HTERT RPE-1 (cell line): ENCODE measurements around the gene GHSR.
"Not testable (repeated sequence)": the region's sequence is repeated elsewhere in the genome, so short reads cannot be mapped to it uniquely, and the experiment has no call there.

Experiments
- in situ Hi-C: fragments of 300-500 bp; cut with MboI; formaldehyde crosslinking; loops from 4 replicates; pipeline ENCODE4 v1.14.3; 2020; ENCODE audit warnings: low sequenced_read_pairs

The GHSR gene, protein sequence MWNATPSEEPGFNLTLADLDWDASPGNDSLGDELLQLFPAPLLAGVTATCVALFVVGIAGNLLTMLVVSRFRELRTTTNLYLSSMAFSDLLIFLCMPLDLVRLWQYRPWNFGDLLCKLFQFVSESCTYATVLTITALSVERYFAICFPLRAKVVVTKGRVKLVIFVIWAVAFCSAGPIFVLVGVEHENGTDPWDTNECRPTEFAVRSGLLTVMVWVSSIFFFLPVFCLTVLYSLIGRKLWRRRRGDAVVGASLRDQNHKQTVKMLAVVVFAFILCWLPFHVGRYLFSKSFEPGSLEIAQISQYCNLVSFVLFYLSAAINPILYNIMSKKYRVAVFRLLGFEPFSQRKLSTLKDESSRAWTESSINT

DNA sequence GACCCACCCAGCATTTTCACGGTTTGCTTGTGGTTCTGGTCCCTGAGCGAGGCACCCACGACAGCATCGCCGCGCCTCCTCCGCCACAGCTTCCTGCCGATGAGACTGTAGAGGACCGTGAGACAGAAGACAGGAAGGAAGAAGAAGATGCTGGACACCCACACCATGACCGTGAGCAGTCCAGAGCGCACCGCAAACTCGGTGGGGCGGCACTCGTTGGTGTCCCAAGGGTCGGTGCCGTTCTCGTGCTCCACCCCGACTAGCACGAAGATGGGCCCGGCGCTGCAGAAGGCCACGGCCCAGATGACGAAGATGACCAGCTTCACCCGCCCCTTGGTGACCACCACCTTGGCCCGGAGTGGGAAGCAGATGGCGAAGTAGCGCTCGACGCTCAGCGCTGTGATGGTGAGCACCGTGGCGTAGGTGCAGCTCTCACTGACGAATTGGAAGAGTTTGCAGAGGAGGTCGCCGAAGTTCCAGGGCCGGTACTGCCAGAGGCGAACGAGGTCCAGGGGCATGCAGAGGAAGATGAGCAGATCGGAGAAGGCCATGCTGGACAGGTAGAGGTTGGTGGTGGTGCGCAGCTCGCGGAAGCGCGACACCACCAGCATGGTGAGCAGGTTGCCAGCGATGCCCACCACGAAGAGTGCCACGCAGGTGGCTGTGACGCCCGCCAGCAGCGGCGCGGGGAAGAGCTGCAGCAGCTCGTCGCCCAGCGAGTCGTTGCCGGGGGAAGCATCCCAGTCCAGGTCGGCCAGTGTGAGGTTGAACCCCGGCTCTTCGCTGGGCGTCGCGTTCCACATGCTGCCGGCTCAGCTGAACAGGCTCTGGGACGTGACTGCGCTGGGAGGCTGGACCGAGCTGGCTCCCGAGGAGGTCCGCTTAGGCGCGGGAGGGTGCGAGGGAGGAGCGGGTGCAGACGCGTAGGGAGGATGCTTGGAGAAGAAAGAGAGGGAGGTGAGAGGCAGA is at the start of gene GHSR:
TSS of gene GHSR (minus strand) at position 846 of the 969 bp plus-strand sequence. CDS start at position 803, 43 bp downstream.
- in situ Hi-C loops = no loop called here

DNA sequence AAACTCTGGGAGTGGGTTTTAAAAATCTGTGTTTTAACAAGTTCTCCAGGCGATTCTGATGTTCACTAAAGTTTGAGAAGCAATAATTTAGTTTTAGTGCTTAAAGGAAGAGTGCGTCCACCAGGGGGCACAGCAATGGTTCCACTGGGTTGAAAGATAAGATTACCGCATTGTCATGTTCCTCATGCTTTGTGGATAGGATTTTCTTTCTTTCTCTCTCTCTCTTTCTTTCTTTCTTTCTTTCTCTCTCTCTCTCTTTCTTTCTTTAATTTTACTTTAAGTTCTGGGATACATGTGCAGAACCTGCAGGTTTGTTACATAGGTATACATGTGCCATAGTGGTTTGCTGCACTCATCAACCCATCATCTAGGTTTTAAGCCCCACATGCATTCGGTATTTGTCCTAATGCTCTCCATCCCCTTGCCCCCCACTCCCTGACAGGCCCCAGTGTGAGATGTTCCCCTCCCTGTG is 42.0 kb upstream of the GHSR start:
- in situ Hi-C loops = not testable (repeated sequence)

DNA sequence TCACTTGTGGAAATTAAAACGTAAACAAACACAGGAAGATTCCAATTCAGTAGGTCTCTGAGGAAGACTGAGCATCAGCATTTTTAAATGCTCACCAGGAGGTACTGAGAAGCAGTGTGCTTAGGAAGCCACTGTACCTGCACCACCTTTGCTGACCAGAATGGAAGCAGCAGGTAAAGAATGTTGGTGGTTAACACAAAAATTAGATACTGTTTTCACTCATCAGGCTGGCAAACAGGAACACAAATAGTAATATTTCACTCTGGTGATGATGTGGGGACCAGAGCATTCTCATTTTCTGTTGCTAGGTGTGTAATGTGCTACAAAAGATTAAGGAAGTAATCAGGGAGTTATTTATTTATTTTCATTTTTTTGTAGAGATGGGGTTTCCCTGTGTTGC is 29.9 kb upstream of the GHSR start:
- in situ Hi-C loops = no loop called here

DNA sequence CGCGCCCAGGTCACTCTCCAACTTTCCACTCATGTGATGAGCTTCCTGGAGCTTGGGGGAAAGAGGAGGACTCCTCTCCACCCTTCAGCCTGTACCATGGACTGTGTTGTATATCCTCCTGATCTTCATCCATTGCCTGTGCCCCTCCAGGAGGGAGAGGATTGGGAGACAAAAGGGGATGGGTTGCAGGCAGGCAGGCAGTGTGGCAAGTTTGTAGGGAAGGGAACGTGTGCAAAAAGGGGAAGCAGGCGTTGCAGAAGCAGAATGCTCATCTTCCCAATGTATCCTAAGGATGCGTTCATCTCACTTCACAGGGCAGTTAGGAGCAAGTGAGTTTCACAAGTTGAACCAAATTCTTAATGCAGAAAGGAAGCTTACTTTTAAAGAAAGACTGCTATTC is 28.1 kb upstream of the GHSR start:
- in situ Hi-C loops = no loop called here

DNA sequence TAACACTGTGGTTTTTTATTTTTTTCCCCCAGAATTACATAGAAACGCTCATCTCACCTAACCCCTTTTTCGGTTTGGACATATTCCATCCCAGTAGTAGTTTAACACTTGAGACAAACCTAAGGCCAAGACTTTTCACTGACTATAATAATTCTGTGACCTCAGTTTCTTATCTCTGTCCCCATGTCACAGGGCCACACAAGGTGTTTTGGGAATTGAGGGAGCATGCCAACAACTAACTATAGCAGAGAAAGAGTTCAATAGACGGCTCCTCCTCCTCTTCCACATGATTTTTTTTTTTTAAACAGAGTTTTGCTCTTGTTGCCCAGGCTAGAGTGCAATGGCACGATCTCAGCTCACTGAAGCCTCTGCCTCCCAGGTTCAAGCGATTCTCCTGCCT is 27.4 kb upstream of the GHSR start:
- in situ Hi-C loops = no loop called here

DNA sequence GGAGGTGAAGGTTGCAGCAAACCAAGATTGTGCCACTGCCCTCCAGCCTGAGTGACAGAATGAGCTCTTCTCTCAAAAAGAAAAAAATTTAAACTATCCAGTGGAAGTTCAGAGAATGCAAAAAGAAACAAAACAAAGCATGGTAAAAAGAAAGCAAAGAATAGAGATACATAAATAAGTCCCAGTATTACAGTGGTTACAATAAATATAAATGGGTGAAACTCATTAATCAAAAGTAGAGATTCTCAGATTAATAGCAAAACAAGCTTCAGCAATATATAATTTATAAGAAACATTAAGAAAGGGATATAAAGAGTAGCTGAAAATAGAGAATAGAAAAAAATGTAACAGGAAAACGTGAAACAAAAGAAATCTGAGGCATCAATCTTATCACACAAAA is 23.6 kb upstream of the GHSR start:
- in situ Hi-C loops = no loop called here

DNA sequence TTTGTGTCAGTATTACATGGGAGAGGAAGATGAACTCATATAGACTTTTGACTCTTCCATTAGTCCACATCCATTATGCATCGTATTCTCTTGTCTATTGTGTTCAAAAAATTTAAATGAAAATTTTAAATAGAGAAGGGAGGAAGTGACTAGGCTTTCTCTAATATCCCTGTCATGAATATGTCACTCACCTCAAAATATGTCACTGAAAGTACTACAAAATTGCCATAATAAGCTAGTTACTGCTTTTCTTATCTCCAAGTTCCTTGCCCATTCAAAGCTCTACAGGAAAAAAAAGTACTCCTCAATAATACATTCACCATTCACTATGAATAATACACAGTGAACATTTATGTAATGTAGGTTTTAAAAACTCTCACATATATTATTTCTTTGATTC is 22.3 kb upstream of the GHSR start:
- in situ Hi-C loops = no loop called here

DNA sequence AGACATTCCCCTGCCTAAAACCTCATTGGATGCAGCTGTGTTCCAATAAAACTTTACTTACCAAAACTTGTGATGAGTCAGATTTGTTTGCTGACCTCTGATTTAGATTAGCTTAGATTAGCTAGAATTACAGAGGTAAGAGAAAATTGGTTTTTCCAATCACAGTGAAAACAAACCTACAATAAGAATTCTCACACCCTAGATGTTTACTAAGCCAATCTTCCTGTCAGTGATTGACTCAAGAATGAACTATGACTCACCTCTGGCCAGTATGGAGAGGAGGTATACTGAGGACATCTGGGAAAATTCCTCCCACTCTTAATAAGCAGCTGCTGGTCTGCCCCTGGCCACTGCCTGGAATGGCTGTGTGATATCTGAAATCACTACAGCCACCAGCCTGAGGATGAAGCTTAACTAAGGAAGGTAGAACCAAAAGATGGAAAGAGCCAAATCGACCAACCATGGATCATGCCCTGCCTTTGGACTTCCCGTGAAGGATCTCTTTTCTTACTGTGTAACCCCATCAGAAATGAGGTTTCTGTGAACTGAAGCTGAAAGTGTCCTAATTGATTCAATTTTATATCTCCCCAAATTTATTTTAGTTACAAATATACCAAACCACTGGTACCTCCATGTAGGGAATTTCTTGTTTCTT is 19.0 kb upstream of the GHSR start:
- in situ Hi-C loops = no loop called here

DNA sequence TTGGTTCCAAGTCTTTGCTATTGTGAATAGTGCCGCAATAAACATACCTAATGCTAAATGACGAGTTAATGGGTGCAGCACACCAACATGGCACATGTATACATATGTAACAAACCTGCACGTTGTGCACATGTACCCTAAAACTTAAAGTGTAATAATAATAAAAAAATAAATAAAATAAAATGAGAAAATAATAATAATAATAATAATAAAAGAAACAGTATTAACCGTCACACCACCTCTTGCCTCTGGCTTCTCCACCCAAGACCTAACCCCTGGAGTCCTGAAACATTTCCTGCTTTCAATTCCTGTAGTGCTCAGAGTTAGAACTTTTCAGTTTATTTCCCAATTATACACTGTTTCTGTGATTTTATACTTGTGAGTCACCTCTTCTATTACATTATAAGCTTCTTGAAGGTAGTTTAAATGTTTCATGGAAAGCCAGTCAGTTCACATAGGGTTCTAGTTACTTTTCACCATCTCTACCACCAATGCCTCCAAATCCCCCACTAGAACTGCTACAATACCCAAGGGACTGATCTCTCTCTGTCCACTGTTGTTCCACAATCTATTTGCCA is 18.4 kb upstream of the GHSR start:
- in situ Hi-C loops = no loop called here

DNA sequence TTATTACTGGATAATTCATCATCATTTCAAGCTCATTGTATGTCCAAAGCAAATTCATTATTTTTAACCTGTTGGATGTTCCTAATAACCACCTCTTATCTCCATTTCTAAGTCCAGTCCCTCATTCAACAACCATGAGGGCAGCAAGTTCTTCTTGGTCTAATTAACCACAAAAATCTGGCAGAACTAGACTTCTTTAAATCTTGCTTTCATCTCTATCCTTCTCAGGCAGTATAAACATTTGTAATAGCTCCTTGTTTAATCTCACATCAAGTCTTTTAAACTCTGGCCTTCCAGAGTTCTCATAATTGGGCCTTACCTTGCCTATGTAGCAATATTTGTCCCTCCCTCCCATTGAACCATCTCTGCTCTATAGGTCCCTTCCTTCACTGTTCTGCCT is 17.0 kb upstream of the GHSR start:
- in situ Hi-C loops = no loop called here

DNA sequence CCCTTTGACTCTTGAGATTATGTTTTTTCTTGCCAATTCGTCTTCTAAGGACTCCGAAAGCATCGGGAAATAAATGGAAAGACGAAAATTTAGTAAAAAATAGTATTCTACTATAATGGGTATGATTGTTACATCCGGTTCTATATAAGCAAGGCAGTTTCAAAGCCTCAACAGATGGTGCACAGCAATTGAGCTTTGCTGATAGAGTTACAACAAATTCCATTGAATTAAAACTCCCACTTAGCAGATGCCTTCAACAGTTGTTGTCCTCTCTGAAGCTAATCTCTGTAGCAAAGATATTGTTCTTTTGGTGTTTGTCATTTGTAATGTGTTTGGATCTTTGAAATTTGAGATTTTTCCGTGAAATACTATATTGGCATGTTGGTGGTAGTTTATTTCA is 16.1 kb upstream of the GHSR start:
- in situ Hi-C loops = no loop called here

DNA sequence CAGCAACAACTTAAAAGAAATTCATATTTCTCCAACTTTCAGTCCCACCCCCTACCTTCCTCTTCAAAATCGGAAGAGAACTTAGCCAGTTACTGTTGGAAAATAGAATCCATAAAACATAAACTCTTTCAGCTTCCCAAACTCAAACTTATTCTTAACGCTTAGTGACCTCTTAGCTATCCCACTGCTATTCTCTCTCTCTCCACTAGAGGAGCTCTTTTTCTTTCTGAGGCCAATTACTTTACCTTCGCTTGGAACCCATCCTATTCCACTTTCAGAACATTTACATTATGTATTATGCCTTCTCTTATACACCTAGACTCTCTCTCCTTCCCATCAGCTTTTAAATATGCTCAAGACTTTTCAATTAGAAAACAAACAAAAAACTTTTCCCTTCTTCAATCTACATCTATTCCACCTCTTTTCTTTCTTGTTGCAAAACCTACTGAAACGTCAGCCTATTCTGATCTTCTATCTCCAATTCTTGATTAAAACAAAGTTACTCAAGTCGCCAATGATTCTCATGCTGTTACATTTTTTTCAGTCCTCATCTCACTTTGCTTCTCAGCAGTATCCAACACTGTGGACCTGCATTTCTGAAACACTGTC is 13.4 kb upstream of the GHSR start:
- in situ Hi-C loops = no loop called here

DNA sequence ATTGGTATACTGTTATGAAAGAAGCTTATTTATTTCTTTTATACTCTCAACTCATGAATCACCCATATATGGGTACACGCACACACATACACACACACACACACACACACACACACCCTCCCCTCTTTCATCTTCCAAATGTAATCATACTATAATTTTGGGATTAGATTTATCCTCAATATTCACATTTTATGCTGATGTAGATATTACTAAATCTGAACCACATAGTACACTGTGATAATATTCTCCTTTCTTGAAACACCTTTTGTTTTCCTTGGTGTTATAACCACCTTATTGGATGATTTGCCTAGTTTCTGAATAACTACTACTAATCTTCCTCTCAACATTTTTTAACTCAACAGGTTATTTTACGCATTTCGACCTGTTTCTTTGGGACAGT is 8.1 kb upstream of the GHSR start:
- in situ Hi-C loops = no loop called here

DNA sequence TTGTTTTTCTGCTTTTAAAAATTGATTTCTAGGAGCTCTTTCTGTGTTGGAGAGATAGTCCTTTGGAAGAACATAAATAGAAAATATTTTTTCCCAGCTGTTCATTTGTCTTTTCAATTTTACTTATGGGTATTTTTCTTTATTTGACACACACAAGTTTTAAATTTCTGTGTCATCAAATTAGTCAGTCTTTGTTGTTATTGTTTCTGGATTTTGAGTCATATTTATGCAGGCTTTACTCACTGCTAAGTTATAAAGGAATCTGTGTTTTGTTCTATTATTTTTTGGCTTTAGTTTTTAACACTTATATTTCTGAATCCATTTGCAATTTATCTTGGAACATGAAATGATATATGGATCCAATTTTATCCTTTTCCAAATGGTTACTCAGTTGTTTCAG is 5.9 kb upstream of the GHSR start:
- in situ Hi-C loops = no loop called here

DNA sequence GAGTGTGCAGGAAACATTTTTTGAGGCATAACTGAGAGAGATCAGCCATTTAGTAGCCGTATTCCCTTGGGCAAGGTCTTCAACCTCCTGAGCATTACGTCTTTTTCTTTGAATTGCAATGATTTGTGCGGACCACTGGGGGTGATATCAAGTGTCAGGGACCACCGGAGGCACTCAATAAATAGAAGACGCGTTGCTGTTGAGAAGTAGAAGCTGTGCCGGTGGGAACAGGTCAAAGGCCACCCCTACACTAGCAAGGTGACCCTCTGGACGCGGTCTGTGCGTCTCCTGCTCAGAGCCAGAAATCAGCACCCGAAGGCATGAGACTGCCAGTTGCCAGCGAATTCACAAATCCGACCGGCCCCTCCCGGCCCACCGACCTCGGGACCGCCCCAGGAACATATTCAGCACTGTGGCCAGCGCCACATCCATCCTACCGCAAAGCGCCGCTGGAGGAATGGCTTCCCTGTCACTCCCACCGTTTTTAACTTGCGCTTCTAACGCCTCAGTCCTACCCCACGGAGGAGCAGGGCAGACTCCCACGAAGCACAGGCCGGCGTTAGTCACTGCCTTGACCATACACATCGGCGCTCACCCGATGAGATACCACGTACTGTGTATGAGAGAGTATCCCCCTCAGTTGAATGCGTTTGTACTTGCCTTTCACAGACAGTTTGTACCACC is 1.4 kb upstream of the GHSR start:
- in situ Hi-C loops = no loop called here

DNA sequence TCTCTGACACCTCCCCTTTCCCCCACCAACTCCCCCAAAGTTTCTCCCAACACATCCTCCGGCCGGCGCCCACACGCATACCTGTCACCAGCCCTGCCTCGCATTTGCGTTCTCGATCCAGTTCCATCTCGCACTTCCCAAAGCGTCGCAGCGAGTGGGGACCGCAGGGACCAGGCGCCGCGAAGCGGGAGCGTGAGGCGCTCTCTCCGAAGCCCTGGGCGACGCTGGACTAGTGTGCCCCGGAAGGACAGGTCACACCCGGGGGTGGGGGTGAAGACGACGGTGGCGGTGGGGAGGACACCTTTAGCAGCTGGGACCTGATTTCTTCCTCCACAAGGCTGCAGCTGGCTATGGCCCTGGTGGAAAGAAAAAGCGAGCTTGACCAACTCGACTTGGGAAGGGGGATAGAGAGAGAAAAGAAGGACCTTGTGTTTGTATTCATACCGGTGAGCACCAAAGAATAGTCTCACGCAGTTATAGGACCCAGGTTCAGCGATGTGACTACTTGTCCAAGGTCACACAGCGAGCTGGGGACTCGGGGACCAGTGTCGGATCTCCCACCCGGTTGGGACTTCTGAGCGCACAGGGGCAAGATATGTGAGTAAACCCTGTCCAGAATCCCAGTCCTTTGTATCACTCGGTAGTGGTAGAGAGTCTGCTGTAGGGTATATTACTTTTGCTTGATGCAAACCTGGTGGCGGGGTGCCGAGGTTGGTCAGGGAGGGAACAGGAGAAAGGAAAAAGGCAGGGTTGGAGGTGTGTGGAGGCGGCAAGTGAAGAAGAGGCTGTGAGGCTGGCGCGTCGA is 607 bp upstream of the GHSR start:
- in situ Hi-C loops = no loop called here

DNA sequence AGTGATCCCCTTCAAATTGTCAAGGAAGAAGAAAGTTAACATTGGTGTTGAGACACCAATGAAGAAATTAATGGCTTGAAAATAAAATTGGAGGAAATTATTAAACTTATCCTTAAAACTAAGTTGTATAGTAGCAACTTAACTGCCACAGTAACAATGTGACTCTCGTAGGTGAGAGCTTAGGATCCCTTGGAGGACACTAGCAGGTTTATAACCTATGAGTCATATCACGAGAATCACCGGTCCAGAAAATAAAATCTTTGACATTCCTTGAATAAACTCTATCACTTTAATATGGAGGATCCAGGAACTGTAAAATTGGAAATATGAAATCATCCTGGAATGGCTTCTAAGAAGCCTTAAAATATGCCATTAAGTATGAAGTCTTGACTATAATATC is 2.1 kb downstream of the GHSR start:
- in situ Hi-C loops = no loop called here

DNA sequence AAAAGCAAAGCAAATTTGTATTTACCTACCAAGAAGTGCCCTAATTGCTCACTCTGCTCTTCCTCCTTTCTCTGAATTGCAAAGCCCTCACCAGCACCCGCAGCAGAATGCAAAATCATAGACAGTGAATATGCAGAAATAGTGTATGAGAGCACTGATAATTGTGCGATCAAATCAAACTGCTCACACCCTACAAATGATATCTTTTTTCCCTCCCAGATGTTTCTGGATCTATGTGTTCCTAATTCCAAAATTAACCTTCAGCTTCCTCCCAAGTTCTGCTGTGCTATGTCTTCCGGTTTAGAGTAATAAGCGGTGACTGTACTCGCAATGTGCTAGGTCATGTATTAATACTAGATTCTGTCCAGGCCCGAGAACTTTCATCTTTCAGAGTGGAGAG is 3.4 kb downstream of the GHSR start:
- in situ Hi-C loops = no loop called here

DNA sequence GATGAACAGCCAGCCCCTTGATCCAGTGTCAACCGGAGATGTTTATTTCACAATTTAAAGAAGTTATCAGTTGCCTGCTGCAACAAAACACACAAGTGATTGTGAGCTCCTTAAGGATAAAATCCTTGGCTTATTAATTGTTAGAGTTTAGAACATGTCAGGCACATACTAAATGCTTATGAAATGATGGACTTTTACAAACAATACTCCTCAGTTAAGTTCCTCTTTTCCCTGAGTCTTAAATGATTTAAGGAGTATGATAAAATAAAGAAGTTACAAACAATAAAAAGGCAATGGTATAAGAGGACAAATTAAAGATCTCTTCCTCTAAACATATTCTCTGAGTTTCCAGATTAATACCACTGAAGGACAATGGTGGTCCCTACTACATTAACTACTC is 5.7 kb downstream of the GHSR start:
- in situ Hi-C loops = no loop called here
